ENCODE measurements around the gene CERCAM. TPM values are rescaled to one million over a fixed set of nuclear protein-coding genes. Genes with fewer than 3 reads are reported as not detected.
"Not testable (repeated sequence)": the region's sequence is repeated elsewhere in the genome, so short reads cannot be mapped to it uniquely, and the experiment has no call there.

CERCAM gene
- polyA plus RNA-seq, 3 donors: 30.6 to 48.0 (median 45.5) TPM

DNA sequence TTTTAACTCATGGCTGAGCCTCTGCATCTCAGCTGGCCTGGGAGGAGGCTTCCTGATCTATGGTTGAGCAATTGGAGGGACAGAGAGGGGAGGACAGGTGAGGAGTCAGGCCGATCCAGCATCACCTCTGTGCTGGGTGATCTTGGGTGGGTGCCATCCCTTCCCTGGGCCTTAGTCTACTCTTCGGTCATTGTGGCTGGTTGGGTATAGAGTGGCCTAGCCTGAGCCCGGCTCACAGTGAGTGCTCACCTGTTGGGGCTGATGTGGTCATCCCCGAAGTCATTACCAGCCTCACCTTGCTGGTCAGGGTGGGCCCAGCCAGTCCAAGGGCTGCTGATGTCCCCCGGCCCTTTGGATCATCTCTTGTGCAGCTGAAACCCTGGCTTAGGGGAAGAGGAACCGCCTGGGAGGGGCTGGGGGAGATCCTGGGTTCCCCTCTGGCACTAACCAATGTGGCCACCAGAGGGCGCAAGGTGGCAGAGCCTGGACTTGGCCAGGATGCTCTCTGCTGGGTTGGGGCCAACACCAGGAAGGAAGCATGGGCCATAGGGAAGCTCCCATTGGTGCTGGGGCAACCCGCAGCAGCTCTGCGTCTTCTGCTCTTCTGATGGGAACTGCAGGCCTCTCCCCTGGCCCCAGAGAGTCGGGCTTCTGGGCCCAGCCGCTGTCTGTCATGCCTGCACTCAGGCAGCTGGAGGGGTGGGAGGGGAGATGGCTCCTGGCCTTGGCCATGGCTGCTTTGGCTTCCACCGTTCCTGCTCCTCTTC, 17.9 kb downstream of the CERCAM start:
- DNase-seq (ENCODE audit: extremely low read depth in 1 of 11, low read depth in 9 of 11, low spot score in 4 of 11): peak in 5 of 11 donors; percentile 50 to 66 (median 58)

DNA sequence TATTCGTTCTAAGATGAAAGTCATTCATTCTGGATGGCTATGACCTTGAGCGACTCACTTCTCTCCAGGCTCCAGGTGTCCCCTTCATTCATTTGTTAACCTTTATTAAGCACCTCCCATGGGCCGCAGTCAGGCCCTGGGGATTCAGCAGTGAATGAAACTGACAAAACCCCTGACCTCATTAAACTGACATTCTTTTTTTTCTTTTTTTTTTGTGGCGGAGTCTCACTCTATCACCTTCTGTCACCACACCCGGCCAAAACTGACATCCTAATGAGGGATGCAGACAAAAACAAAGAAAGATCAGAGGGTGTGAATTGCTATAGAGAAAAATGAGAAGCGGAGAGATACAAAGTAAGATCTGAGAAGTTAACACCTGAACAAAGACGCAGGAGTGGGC, 18.6 kb downstream of the CERCAM start:
- no peak for DNase-seq (ENCODE audit: extremely low read depth in 1 of 11, low read depth in 9 of 11, low spot score in 4 of 11)

DNA sequence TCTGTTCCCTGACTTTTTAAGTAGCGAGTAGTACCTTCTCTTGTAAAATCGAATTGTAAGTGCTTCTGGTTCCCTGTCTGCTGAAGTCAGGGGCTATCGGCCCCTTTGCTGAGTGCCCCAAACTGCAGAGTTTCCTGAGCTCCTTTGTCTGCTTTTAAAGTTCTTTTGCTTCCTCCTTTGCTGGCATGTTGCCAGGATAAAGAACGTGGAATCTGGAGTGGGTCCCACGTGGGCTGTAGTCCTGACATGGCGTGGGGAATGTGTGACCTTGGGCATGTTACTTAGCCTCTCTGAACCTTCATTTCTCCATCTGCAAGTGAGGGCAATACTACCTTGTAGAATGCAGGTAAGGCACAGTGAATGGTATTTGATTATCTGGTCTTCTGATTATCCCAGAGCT, 21.5 kb downstream of the CERCAM start:
- DNase-seq (ENCODE audit: extremely low read depth in 1 of 11, low read depth in 9 of 11, low spot score in 4 of 11): no peak

DNA sequence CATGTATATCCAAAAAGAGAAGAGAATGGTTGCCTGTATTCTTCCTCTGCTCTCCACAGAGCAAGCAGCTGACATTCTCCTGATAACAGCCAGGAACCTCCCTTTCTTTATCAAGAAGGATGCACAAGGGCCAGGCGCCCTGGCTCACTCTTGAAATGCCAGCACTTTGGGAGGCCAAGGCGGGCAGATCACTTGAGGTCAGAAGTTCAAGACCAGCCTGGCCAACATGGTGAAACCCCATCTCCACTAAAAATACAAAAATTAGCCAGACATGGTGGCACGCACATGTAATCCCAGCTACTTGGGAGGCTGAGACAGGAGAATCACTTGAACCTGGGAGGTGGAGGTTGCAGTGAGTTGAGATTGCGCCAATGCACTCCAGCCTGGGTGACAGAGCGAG, 25.8 kb downstream of the CERCAM start:
- not testable (repeated sequence) for DNase-seq (ENCODE audit: extremely low read depth in 1 of 11, low read depth in 9 of 11, low spot score in 4 of 11)

DNA sequence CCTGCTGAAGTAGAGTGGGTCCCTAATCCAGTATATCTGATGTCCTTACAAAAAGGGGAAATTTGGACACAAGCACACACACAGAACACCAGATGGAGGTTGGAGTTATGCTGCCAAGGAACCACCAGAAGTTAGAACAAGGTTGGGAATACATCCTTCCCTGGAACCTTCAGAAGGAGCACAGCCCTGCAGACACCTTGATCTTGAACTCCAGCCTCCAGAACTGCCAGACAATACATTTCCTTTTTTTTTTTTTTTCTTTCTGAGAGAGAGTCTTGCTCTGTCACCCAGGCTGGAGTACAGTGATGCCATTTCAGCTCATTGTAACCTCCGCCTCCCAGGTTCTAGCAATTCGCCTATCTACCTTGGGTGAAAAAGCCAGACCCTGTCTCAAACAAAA, 28.1 kb downstream of the CERCAM start:
- DNase-seq (ENCODE audit: extremely low read depth in 1 of 11, low read depth in 9 of 11, low spot score in 4 of 11): no peak

DNA sequence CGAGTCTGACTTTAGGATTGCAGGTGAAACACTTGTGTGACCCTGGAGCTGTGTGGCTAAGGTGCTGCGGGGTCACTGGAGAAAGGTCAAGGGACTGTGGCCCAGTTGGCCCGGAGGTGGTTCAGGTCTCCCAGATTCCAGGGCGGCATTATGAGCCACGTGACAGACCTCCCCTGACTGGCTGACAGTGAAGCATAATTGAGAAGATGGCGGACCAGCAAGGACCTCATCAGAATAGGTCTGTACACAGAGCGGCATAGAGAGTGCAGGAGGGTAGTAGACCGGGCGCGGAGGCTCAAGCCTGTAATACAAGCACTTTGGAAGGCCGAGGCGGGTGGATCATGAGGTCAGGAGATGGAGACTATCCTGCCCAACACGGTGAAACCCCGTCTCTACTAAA, 34.3 kb downstream of the CERCAM start:
- no peak for DNase-seq (ENCODE audit: extremely low read depth in 1 of 11, low read depth in 9 of 11, low spot score in 4 of 11)

DNA sequence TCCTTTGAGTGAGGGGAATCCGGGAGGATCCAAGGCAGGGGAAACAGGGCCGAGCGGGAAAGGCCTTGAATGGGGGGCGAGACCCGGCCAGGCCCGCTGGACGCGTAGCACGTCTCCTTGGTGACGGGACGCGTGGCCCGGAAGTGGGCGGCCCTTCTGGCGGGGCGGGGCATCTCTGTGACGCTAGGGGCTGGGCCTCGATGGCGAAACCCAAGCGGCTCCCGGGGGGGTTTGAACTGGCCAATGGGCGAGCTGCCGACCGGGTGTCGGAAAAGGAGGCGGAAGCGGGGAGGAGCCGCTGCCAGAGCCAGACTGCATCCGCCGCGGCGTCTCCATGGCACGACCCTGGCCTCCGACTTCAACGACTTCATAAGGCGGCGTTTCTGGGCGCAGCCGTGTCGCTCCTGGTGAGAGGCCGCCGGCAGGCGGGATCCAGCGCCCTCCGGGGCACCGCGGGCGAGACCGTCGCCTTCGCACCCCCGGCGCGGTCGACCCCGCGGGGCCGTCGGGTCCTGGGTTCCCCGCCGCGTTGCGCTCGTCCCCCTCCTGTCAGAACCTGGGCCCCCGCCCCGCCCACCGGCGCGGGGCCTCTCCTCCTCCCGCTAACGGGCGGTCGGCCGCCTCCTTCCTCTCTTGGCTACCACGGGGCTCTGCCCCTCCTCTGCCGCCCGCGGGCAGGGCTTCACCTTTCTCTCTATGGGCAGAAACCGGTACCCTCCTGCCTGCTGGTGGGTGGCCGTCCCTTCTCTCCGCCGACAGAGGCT, 35.4 kb downstream of the CERCAM start, which contains the start of gene ODF2:
ODF2 (plus strand) TSS at position 158 of the 764 bp plus-strand sequence; CDS start at position 244, 86 bp downstream.
- DNase-seq (ENCODE audit: extremely low read depth in 1 of 11, low read depth in 9 of 11, low spot score in 4 of 11): peak; percentile 87 to 97 (median 95)

DNA sequence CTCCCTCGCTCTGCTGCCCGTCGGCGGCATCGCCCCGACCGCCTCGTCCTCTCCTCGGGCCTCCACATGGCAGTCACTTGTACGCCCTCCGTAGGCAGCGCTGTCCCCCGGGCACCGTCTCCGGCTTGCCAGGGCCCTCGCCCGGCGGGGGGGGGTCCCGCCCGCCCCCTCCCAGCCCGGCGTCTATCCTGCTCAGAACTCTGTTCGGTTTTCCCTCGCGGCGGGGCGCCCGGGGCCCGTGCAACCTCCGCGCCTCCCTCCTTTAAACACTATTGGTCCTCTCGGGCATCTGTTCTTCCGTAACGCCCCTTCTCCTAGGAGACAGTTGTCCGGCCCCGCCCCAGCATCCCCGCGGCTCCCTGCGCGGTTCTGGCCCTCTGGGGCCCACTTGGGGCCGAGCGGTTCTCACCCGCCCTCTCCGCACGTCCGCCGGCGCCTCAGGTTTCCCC, 36.0 kb downstream of the CERCAM start:
- DNase-seq (ENCODE audit: extremely low read depth in 1 of 11, low read depth in 9 of 11, low spot score in 4 of 11): peak in 7 of 11 donors; percentile 17 to 39 (median 26)

DNA sequence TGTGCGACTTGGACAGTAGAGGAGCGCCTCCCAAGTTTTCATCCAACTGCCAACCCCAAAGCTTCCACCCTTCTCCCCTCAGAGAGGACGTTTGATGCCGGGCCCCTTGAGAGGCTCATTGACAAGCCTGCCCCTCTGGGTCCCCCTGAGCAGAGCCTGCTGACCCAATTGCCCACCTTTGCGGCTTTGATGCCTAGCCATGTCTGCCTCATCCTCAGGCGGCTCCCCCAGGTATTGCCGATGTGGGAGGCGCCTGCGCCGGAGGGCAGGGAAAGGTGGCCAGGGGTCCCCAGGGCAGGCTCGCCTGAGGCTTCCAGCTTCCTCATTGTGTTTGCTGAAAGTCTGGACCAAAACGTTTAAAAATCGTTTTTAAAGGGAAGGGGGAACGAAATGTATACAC, 36.5 kb downstream of the CERCAM start:
- DNase-seq (ENCODE audit: extremely low read depth in 1 of 11, low read depth in 9 of 11, low spot score in 4 of 11): no peak

DNA sequence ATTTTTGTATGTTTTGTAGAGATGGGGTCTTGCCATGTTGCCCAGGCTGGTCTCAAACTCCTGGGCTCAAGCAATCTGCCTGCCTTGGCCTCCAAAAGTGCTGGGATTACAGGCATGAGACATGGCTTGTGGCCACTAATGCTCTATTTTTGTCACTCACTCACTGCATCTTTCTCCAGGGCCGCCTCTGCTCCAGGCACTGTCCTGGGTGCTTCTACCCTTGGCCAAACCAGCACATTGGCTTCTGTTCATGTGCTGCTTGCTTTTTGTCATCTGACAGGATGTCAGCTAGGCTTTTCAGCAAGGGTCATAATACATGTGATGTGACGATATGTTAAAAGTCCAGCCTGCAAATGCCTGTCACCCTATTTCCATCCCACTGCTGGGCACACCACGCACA, 38.4 kb downstream of the CERCAM start:
- DNase-seq (ENCODE audit: extremely low read depth in 1 of 11, low read depth in 9 of 11, low spot score in 4 of 11): no peak

DNA sequence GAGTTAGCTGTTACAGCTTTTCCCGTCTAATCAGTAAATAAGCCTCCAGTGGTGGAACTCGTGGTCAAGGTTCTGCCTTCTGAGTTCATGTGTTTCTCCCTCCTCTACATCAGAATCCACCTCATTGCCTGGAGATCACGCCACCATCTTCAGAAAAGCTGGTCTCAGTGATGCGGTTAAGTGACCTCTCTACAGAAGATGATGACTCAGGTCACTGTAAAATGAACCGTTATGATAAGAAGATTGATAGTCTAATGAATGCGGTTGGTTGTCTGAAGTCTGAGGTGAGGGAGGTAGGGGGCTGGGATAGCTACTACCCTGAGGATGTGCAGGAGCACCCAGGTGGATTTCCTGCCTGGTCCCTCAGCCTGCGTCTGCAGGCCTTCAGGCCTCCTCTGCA, 48.4 kb downstream of the CERCAM start:
- DNase-seq (ENCODE audit: extremely low read depth in 1 of 11, low read depth in 9 of 11, low spot score in 4 of 11): no peak

DNA sequence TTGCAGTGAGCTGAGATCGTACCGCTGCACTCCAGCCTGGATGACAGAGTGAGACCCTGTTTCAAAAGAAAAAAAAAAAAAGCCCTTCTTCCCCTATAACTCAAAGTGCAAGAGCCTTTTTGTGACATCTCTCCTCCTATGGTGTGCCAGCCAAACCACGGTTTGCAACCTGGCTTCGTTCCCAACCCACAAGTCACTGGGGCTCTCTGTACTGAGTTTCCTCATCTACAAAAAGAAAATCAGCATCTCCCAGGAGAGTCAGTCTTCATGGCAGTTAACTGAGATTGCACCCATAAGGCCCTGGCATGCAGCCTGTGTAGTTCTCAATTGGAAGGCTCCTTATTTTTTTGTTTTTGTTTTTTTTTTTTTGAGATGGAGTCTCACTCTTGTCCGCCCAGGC, 49.9 kb downstream of the CERCAM start:
- DNase-seq (ENCODE audit: extremely low read depth in 1 of 11, low read depth in 9 of 11, low spot score in 4 of 11): no peak

DNA sequence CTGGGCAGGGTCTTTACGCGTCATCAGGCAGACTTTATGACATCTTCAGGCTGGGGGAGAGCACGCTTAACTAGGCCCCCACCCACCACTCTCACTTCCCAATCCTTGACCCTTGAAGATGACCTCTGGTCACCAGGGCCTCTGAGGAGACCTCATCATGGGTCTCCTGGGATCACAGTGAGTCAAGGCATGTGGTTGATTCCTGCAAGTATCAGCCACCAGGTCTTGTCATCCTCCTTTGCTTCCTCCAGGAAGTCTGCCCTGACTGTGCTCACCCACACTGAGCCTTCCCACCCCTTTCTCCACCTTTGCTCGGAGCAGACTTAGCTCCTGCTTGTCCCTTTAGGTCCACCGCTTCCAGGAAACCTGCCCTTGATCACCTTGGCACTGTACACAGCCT, 52.4 kb downstream of the CERCAM start:
- no peak for DNase-seq (ENCODE audit: extremely low read depth in 1 of 11, low read depth in 9 of 11, low spot score in 4 of 11)

DNA sequence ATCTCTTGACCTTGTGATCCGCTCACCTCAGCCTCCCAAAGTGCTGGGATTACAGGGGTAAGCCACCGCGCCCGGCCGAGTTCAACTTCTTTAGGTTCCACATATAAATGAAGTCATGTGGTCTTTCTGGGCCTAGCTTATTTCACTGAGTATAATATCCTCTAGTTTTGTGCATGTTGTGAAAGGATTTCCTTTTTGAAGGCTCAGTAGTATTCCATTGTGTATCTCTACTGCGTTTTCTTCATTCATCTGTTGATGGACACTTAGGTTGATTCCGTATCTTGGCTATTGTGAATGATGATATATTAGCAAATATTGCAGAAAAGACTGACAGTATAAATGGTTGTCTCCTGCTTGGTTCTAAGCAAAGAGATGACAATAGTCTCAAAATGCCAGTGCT, 55.2 kb downstream of the CERCAM start:
- DNase-seq (ENCODE audit: extremely low read depth in 1 of 11, low read depth in 9 of 11, low spot score in 4 of 11): no peak

DNA sequence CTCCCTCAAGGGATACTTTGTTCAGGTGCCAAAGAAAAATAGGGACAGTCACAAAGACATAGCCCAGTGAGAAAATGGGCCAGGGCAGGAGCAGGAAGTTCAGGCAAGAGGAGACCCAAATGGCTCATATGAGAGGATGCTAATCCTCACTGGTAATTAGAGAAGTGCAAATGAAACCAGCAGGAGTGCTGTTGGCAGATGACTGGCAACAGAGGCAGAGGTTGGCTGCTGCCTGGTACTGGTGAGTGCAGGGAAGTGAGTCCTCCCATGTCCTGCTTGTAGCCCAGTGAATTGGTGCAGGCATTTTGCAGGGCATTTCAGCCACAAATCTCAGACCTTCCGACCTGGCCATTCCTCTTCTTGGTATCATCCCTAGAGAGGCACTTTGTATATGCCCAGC, 58.6 kb downstream of the CERCAM start:
- no peak for DNase-seq (ENCODE audit: extremely low read depth in 1 of 11, low read depth in 9 of 11, low spot score in 4 of 11)

DNA sequence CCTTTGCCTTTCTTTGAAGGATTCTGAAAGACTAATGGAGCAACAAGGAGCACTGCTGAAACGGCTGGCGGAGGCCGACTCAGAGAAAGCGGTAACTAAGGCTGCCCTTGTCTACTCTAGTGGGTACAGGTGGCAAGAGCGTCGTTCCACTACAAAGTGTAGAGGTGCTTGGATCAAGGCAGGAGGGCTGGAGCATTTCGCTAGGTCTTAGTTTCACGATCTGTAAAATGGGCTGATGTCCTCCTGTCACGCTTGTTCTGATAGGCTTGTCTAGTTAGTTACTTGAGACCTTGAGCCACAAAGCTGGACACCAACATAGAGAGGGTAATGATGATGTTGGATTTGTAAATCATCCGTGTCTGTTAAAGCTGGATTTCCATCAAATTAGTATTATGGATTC, 60.9 kb downstream of the CERCAM start:
- no peak for DNase-seq (ENCODE audit: extremely low read depth in 1 of 11, low read depth in 9 of 11, low spot score in 4 of 11)

DNA sequence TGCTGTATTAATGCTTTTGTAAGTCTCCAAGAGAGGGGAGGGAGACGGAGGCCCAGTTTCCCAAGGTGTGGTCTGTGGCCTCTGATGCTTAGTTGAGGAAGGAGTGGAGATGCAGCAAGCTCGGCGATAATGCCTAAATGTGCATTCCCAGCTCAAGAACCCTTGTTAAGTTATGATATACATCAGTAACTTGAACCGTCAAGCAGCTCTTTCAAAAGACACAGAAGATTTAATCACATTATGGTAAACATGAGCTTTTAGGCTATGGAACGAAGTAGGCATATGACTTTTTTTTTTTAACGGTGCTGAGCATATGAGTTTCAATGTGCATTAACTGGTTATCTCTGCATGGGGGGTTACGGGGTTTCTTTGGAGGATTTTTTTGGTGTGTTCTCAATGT, 61.5 kb downstream of the CERCAM start:
- DNase-seq (ENCODE audit: extremely low read depth in 1 of 11, low read depth in 9 of 11, low spot score in 4 of 11): no peak

DNA sequence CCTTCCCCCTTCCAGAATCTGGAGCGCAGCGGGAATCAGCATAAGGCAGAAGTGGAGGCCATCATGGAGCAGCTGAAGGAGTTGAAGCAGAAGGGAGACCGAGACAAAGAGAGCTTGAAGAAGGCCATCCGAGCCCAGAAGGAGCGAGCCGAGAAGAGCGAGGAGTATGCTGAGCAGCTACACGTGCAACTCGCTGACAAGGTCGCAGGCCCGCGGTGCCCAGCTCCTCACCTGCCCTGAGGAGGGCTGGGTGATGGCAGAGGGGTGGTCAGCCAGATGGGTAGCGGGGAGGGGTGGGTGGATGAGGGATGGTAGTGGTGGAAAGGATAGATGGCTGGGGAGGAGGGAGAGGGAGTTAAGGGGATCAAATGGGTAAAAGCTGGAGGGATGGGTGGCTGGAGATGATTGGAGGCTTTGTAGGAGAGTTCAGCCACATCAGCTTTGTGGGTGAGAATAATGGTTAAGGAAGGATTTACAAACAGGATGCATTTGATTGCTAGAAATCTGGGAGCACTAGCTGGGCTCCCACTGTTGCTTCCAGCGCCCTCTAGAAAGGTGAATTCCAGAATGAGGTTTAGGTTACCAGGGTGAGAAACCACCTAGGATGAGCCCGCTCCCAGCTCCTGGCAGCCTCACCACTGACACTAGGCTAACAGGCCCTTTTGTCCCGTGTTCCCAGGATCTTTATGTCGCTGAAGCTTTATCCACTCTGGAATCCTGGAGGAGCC, 64.2 kb downstream of the CERCAM start:
- no peak for DNase-seq (ENCODE audit: extremely low read depth in 1 of 11, low read depth in 9 of 11, low spot score in 4 of 11)

DNA sequence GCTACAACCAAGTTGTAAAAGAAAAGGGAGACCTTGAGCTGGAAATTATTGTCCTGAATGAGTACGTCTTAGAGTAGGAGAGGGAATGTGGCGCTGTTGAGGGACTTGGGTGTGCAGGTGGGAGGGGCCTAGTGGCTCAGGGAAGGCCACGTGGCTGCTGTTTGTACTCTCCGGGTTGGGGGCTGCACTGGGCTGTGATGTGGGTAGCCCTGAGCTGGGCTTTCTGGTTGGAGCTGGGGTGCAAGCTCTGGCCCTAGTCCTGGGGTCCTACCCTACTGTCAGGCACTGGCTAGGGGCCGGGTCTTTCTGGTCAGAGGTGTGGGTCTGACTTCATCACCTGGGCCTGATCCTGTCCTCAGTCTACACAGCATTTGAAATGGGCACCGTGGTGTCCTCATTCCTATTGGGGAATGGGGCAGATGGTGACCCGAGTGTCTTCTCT, 64.8 kb downstream of the CERCAM start:
- no peak for DNase-seq (ENCODE audit: extremely low read depth in 1 of 11, low read depth in 9 of 11, low spot score in 4 of 11)

DNA sequence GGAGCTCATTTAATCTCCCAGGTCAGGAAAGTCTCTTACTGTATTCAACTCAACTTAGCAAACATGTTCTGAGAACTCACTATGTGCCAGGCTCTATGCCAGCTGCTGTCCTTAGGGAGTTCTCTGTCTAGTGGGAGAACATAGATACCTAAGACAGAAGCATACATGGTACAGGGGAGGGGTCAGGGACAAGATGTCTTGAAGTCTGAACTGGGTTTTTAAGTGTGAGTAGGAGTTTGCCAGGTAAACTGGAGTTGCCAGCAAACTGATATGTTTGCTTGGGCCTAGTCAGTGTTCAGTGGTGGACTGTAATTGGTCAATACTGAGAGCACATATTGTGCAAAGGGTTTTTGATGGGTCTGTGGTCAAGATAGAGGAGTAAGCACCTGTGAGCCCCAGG, 65.5 kb downstream of the CERCAM start:
- DNase-seq (ENCODE audit: extremely low read depth in 1 of 11, low read depth in 9 of 11, low spot score in 4 of 11): no peak

All from renal cortex interstitium (tissue), 11 donors.